Neural progenitor cell (in vitro differentiated cells): Measurements from ENCODE around the gene DCUN1D1. TPM values are rescaled to one million over a fixed set of nuclear protein-coding genes. Genes with fewer than 3 reads are reported as not detected.

Experiments used
- DNase-seq: peaks from one replicate; pipeline ENCODE4 v3.0.0-alpha.2; 2016; ENCODE audit warnings: low spot score
- H2AFZ ChIP-seq: fragments of 200-600 bp; sonication (generic); replicated peaks from 2 replicates; pipeline ENCODE4 v1.6.1; 2016; ENCODE audit warnings: antibody characterized with exemption
- H3F3A ChIP-seq: fragments of 200-600 bp; sonication (generic); 2 replicates; pipeline ENCODE4 v1.6.1; 2016; ENCODE audit warnings: antibody characterized with exemption, low read depth
- H3K27ac ChIP-seq: fragments of 200-600 bp; sonication (generic); 2 replicates; pipeline ENCODE4 v1.5.1; 2016; ENCODE audit warnings: mild to moderate bottlenecking
- H3K27me3 ChIP-seq: fragments of 200-600 bp; sonication (generic); 2 replicates; pipeline ENCODE4 v1.6.1; 2016; ENCODE audit warnings: mild to moderate bottlenecking, moderate library complexity
- H3K36me3 ChIP-seq: fragments of 200-600 bp; sonication (generic); 2 replicates; pipeline ENCODE4 v1.5.1; 2016
- H3K4me1 ChIP-seq: fragments of 200-600 bp; sonication (generic); 2 replicates; pipeline ENCODE4 v1.6.1; 2016; ENCODE audit warnings: mixed run types
- H3K4me2 ChIP-seq: fragments of 200-600 bp; sonication (generic); 2 replicates; pipeline ENCODE4 v1.6.1; 2016
- H3K4me3 ChIP-seq: fragments of 200-600 bp; sonication (generic); 2 replicates; pipeline ENCODE4 v1.5.1; 2016
- H3K79me2 ChIP-seq: fragments of 200-600 bp; sonication (generic); 2 replicates; pipeline ENCODE4 v1.6.1; 2016; ENCODE audit warnings: low read depth
- H3K9ac ChIP-seq: fragments of 200-600 bp; sonication (generic); 2 replicates; pipeline ENCODE4 v1.6.1; 2016
- H3K9me3 ChIP-seq: fragments of 200-600 bp; sonication (generic); 2 replicates; pipeline ENCODE4 v1.5.1; 2016; ENCODE audit warnings: low read depth
- H4K20me1 ChIP-seq: fragments of 200-600 bp; sonication (generic); 2 replicates; pipeline ENCODE4 v1.6.1; 2016; ENCODE audit warnings: low read depth
- H3K27ac Mint-ChIP-seq: 3 replicates; pipeline ENCODE4 v1.8.0; 2021; ENCODE audit warnings: mixed read lengths
- H3K27me3 Mint-ChIP-seq: 2 replicates; pipeline ENCODE4 v1.8.0; 2022; ENCODE audit warnings: low read depth, mild to moderate bottlenecking, inconsistent platforms, moderate library complexity, mixed read lengths; ENCODE audit not compliant: insufficient read depth
- H3K36me3 Mint-ChIP-seq: 3 replicates; pipeline ENCODE4 v1.8.0; 2021; ENCODE audit warnings: mixed read lengths
- H3K4me1 Mint-ChIP-seq: 3 replicates; pipeline ENCODE4 v1.8.0; 2021; ENCODE audit warnings: mixed read lengths
- H3K4me3 Mint-ChIP-seq: 3 replicates; pipeline ENCODE4 v1.8.0; 2021; ENCODE audit warnings: mild to moderate bottlenecking, moderate library complexity, mixed read lengths
- H3K9me3 Mint-ChIP-seq: 3 replicates; pipeline ENCODE4 v1.8.0; 2020; ENCODE audit warnings: mixed read lengths
- CTCF ChIP-seq: fragments of 200-600 bp; sonication (generic); IDR thresholded peaks from 2 replicates; pipeline ENCODE4 v1.5.1; 2017; ENCODE audit warnings: antibody characterized with exemption, mild to moderate bottlenecking
- EZH2 ChIP-seq: fragments of 200-600 bp; sonication (generic); IDR thresholded peaks from 2 replicates; pipeline ENCODE4 v1.6.1; 2017; ENCODE audit warnings: antibody characterized with exemption, mild to moderate bottlenecking, moderate library complexity
- EZH2phosphoT487 ChIP-seq: fragments of 200-600 bp; sonication (generic); IDR thresholded peaks from 2 replicates; pipeline ENCODE4 v1.6.1; 2017; ENCODE audit warnings: antibody characterized with exemption
- total RNA-seq: library from RNA; depleted of rRNA; stranded (reverse); fragments of >200 nt; gene quantifications from 2 replicates; pipeline ENCODE4 v1.2.3, GENCODE V29; 2015; ENCODE audit warnings: low replicate concordance

Gene DCUN1D1
- total RNA-seq, 1 donor from 2014 or later: 63.6 TPM

DNA sequence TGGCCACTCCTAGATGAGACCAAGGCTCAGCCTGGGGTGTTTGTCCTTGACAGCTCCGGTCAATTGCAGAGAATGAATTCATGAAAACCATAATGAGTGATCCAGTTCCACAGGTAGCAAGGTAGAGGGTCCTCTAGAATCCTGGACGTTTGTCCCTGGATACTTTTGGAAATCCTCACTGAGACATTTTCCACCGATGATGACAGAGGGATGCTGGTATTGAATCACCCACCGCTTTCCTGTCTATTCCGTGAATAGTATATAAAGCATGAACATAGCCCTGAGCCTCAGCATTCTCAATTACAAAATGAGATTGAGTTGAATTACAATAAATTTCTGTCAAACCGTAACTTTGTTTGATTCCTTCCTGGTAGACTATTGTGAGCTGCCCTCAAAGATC is 5.7 kb upstream of the DCUN1D1 start:
- no peak for DNase-seq

GRCh38 chr3:182983876-182984275 is 3.5 kb upstream of the DCUN1D1 start:
- H4K20me1 ChIP-seq: peaks cover 5% of the 10 kb centered on the region
- H3K4me3 ChIP-seq: no peak overlapping the region
- H3K4me1 ChIP-seq: peaks cover 3% of the 10 kb centered on the region
- Mint-ChIP-seq H3K27ac (no peak overlapping the region), H3K4me3 (no peak overlapping the region), H3K4me1 (peaks cover 5% of the 10 kb centered on the region), H3K27me3 (peaks cover 5% of the 10 kb centered on the region), H3K9me3 (no peaks in the 10 kb centered on the region), H3K36me3 (no peaks in the 10 kb centered on the region)
- no peaks in the 10 kb centered on the region for H3K36me3 ChIP-seq
- no peak for DNase-seq
- TF ChIP-seq CTCF (no peak), EZH2phosphoT487 (no peak), EZH2 (no peak)
- H3K79me2 ChIP-seq: peaks cover 10% of the 10 kb centered on the region
- H3K4me2 ChIP-seq: no peak overlapping the region
- no peak overlapping the region for H3K27ac ChIP-seq
- no peaks in the 10 kb centered on the region for H3K27me3 ChIP-seq
- H2AFZ ChIP-seq: no peak overlapping the region
- peaks cover 18% of the 10 kb centered on the region for H3F3A ChIP-seq
- H3K9me3 ChIP-seq: no peaks in the 10 kb centered on the region
- H3K9ac ChIP-seq: no peak overlapping the region

More for the DNA sequence above, 5.7 kb upstream of the DCUN1D1 start:
- no peaks in the 10 kb centered on the region for H3K9me3 Mint-ChIP-seq
- H3K4me3 Mint-ChIP-seq: no peak overlapping the region
- TF ChIP-seq EZH2: no peak
- TF ChIP-seq EZH2phosphoT487: no peak
- TF ChIP-seq CTCF: no peak
- Histone ChIP-seq H3K4me2 (no peak overlapping the region), H3K4me1 (no peaks in the 10 kb centered on the region), H2AFZ (no peak overlapping the region), H3K79me2 (no peaks in the 10 kb centered on the region), H3K9me3 (no peaks in the 10 kb centered on the region), H3K27me3 (no peaks in the 10 kb centered on the region), H3K4me3 (no peak overlapping the region), H3K27ac (no peak overlapping the region), H4K20me1 (no peaks in the 10 kb centered on the region), H3K36me3 (no peaks in the 10 kb centered on the region), H3K9ac (no peak overlapping the region), H3F3A (peaks cover 14% of the 10 kb centered on the region)
- no peaks in the 10 kb centered on the region for H3K36me3 Mint-ChIP-seq
- H3K4me1 Mint-ChIP-seq: no peaks in the 10 kb centered on the region
- peaks cover 2% of the 10 kb centered on the region for H3K27me3 Mint-ChIP-seq
- no peak overlapping the region for H3K27ac Mint-ChIP-seq

GRCh38 chr3:182981038-182981380 is 671 bp upstream of the DCUN1D1 start:
- peaks cover 12% of the 10 kb centered on the region for H3K4me1 ChIP-seq
- peak overlapping the region; percentile 68 for H3K27ac Mint-ChIP-seq
- H3K79me2 ChIP-seq: peaks cover 38% of the 10 kb centered on the region
- H3K9ac ChIP-seq: no peak overlapping the region
- H3K4me1 Mint-ChIP-seq: peaks cover 17% of the 10 kb centered on the region
- peak overlapping the region; percentile 71 for H3K4me2 ChIP-seq
- no peaks in the 10 kb centered on the region for H3K27me3 ChIP-seq
- H3F3A ChIP-seq: peaks cover 18% of the 10 kb centered on the region
- H3K36me3 ChIP-seq: no peaks in the 10 kb centered on the region
- peaks cover 5% of the 10 kb centered on the region for H3K27me3 Mint-ChIP-seq
- no peaks in the 10 kb centered on the region for H3K9me3 Mint-ChIP-seq
- peak overlapping the region; percentile 97 for H3K4me3 ChIP-seq
- peak overlapping the region; percentile 90 for H3K4me3 Mint-ChIP-seq
- H3K36me3 Mint-ChIP-seq: peaks cover 3% of the 10 kb centered on the region
- DNase-seq: peak; percentile 9
- no peaks in the 10 kb centered on the region for H3K9me3 ChIP-seq
- TF ChIP-seq EZH2 (no peak), EZH2phosphoT487 (no peak), CTCF (no peak)
- H4K20me1 ChIP-seq: peaks cover 32% of the 10 kb centered on the region
- peak overlapping the region; percentile 33 for H2AFZ ChIP-seq
- no peak overlapping the region for H3K27ac ChIP-seq
